Pancreas (tissue), 10 donors: ENCODE results near the gene BDP1. TPM values are rescaled to one million over a fixed set of nuclear protein-coding genes. Genes with fewer than 3 reads are reported as not detected.
A peak's percentile ranks its signal among the peaks of the same experiment; 100 is the strongest.

ENCODE experiments used
- ATAC-seq, 4 donors: fragments of 200-7000 bp; cut with Tn5 transposase; one replicate each; pipeline versions ENCODE4 v1.8.0 to v1.9.1; 2020; ENCODE audit warnings: mild to moderate bottlenecking in 4 of 4, moderate library complexity in 4 of 4
- DNase-seq, 6 donors: peaks; one replicate each; pipeline ENCODE4 v3.0.0-alpha.2; 2020
- FAIRE-seq: peaks from 2 replicates; lab custom pipeline; 2012; peaks lifted over from hg19 to GRCh38; lab: Jason Lieb, UNC
- H3K27ac ChIP-seq, 4 donors: fragments of 200-600 bp; sonication (generic); 1 replicate in 3 of 4; 2 replicates in 1 of 4; pipeline versions ENCODE4 v1.5.0 to v1.8.0; 2020
- H3K27me3 ChIP-seq, 4 donors: fragments of 200-600 bp; one replicate each; pipeline ENCODE4 v1.8.0; 2021
- H3K36me3 ChIP-seq, 3 donors: fragments of 200-600 bp; sonication (generic) in 1 of 3; one replicate each; pipeline versions ENCODE4 v1.5.0 to v1.8.0; 2020 to 2021
- H3K4me1 ChIP-seq, 3 donors: fragments of 200-600 bp; one replicate each; pipeline ENCODE4 v1.8.0; 2021
- H3K4me3 ChIP-seq, 4 donors: fragments of 200-600 bp; sonication (generic) in 2 of 4; one replicate each; pipeline versions ENCODE4 v1.5.0 to v1.8.0; 2020 to 2021
- H3K9me3 ChIP-seq, 4 donors: fragments of 200-600 bp; one replicate each; pipeline ENCODE4 v1.8.0; 2021
- WGBS, 2 donors: extraction: QIAGEN DNeasy Blood & Tissue Kit; methylation state at CpG; one replicate each; pipeline ENCODE4 v1.1.7; 2013; 5-methylcytosine and 5-hydroxymethylcytosine counted together
- intact Hi-C, 3 donors: fragments of 100-400 bp; cut with DNase I; formaldehyde crosslinking; loops; one replicate each; pipeline versions ENCODE4 v1.11.1 to v1.14.2; 2022
- polyA plus RNA-seq, 2 donors: library from polyadenylated mRNA; stranded (reverse); fragments of 200-250 nt; gene quantifications; one replicate each; pipeline ENCODE4 v1.2.3, GENCODE V29; 2013
- total RNA-seq, 6 donors: library from RNA; stranded (reverse); fragmentation: NEBNext Ultra II Directional in 4 of 6; extraction: Animal tissue kit (Norgen Biotek cat#: 25700) in 4 of 6; gene quantifications; one replicate each; pipeline versions ENCODE4 v1.2.1 to v1.2.4, GENCODE V29; 2021 to 2023
- TF ChIP-seq, protein P1 (sequence below), 4 donors: fragments of 200-600 bp; sonication (generic) in 3 of 4; IDR thresholded peaks; one replicate each; pipeline versions ENCODE4 v1.5.0 to v1.8.0; 2021; ENCODE audit warnings: antibody characterized with exemption in 4 of 4
- donor health status: healthy with polysubstance abuse.
- donor health status: DM: no; HTN: no; CAD: no; lungs with moderate emphysema.
- donor health status: DM: no; HTN: no; CAD: no.
- donor health status: control.
- donor health status: control.
- donor health status: Bipolar disorder and iron deficiency.
- donor health status: DM: yes; HTN: yes; CAD: no.
- donor health status: DM: no; HTN: no; CAD: no.
- donor health status: DM: no; HTN: no; CAD: no.
- donor health status: DM: yes; HTN: yes; CAD: no.

The BDP1 gene
- total and polyA plus RNA-seq, 8 donors: 7.0 to 13.7 (median 8.2) TPM

DNA sequence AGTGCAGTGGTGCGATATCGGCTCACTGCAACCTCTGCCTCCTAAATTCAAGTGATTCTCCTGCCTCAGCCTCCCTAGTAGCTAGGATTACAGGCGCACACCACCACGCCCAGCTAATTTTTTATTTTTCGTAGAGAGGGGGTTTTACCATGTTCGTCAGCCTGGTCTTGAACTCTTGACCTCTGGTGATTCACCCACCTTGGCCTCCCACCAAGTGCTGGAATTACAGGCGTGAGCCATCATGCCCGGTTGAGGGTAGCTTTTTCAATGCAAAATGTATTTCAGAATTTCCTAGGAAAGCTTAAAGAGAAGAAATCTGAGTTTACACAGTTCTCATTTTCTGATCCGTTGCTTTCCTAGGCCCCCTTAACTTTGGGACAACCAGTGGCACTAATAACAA, 15.7 kb downstream of the BDP1 start:
- ATAC-seq (no peak), DNase-seq (no peak), FAIRE-seq (no peak)
- intact Hi-C loops: loop anchor here in 1 of 3 donors (10.0 kb wide), 1 partner anchor 284 kb away; no protein-coding TSS in a partner anchor
- 93% methylated on average over 9 of the region's 9 CpGs for WGBS, 2 donors
- TF ChIP-seq, protein P1, sequence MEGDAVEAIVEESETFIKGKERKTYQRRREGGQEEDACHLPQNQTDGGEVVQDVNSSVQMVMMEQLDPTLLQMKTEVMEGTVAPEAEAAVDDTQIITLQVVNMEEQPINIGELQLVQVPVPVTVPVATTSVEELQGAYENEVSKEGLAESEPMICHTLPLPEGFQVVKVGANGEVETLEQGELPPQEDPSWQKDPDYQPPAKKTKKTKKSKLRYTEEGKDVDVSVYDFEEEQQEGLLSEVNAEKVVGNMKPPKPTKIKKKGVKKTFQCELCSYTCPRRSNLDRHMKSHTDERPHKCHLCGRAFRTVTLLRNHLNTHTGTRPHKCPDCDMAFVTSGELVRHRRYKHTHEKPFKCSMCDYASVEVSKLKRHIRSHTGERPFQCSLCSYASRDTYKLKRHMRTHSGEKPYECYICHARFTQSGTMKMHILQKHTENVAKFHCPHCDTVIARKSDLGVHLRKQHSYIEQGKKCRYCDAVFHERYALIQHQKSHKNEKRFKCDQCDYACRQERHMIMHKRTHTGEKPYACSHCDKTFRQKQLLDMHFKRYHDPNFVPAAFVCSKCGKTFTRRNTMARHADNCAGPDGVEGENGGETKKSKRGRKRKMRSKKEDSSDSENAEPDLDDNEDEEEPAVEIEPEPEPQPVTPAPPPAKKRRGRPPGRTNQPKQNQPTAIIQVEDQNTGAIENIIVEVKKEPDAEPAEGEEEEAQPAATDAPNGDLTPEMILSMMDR (IDR thresholded peaks at IDR 0.05): no peak
- peaks cover 10 to 61% (median 13%) of the 10 kb centered on the region in 3 donors for H3K36me3 ChIP-seq
- H3K27ac ChIP-seq: no peak overlapping the region
- H3K4me3 ChIP-seq: no peak overlapping the region
- no peaks in the 10 kb centered on the region for H3K9me3 ChIP-seq
- no peaks in the 10 kb centered on the region for H3K4me1 ChIP-seq
- no peaks in the 10 kb centered on the region for H3K27me3 ChIP-seq

DNA sequence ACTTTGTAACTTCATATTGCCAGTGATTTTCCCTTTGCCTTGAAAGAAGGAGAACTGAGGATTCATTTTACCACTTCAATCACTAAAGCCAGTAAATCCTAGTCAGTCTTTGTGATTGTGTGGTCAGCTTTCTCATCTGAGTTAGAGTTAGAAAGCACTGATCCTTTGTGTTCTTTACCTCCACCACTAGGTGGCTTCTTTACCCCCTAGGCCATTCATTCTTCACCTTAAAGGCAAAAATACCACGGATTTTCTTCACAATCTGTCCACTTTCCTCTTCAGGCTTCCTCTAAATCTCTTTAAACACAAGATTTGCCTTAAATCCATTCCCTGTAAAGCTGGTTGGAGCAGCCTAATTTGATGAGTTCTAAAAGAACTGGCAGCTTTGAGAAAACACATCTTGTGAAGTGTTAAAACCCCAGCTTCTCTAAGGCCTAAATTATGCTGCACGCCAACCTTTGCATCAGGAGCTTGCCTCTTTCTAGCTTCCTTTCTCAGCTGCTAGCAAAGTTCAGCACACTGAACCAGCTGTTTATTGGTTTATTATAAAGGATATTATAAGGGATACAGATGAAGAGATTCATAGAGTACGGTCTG, 20.4 kb downstream of the BDP1 start:
- 67% methylated on average over 3 of the region's 3 CpGs for WGBS, 2 donors

DNA sequence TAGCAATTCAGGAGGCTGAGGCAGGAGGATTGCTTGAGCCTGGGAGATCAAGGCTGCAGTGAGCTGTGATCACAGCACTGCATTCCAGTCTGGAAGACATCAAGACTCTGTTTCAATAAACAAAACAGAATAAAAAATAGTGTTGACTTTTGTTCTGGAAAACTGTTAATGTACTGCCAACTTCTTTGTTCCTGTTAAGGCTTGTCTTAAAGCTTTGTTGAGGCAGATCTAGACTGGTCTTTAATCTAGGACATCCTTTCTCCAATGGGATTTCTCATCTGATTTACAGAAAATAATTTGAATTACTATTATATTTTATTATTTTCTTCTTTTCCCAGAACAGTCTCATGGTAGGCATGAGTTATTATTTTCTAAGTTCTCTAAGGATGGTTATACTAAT, 26.0 kb downstream of the BDP1 start:
- H3K4me1 ChIP-seq: peaks cover 0 to 11% (median 0%) of the 10 kb centered on the region in 3 donors
- FAIRE-seq (no peak), DNase-seq (no peak), ATAC-seq (no peak)
- peaks cover 0 to 22% (median 5%) of the 10 kb centered on the region in 3 donors for H3K36me3 ChIP-seq
- intact Hi-C loops: no loop called here
- no peak overlapping the region for H3K4me3 ChIP-seq
- H3K27ac ChIP-seq: no peak overlapping the region
- no peaks in the 10 kb centered on the region for H3K9me3 ChIP-seq
- H3K27me3 ChIP-seq: no peaks in the 10 kb centered on the region
- TF ChIP-seq, protein P1 (IDR thresholded peaks at IDR 0.05): no peak

More for the DNA sequence above, 20.4 kb downstream of the BDP1 start:
- H3K27me3 ChIP-seq: no peaks in the 10 kb centered on the region
- no peak for FAIRE-seq
- peaks cover 6 to 19% (median 13%) of the 10 kb centered on the region in 3 donors for H3K36me3 ChIP-seq
- no peak for DNase-seq
- no peak overlapping the region for H3K27ac ChIP-seq
- ATAC-seq: peak in 3 of 4 donors; percentile 47 to 62 (median 54)
- no peaks in the 10 kb centered on the region for H3K9me3 ChIP-seq
- no peaks in the 10 kb centered on the region for H3K4me1 ChIP-seq
- intact Hi-C loops: loop anchor here in 1 of 3 donors (10.0 kb wide), 1 partner anchor 279 kb away; no protein-coding TSS in a partner anchor
- H3K4me3 ChIP-seq: no peak overlapping the region
- TF ChIP-seq, protein P1 (IDR thresholded peaks at IDR 0.05): peak in 3 of 4 donors; percentile 23 to 43 (median 35)

DNA sequence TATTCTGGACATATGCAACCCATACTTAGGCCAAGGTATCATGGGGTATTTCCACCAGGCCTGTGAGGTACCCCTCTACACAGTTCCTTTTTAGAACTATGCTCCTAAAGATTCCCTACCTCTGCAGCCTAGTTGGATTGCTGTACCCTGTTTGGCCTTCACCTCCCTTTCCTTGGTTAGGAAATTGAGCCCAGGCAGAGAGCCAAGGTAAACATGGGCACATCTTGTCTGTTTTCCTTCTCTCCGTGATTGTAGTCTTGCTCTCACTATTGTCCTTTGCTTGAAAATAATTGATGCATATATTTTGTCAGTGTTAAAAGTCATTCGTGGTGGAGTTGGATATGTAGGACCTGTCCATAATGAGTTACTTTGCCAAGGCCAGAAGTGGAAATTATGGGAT, 26.7 kb downstream of the BDP1 start:
- peaks cover 0 to 11% (median 0%) of the 10 kb centered on the region in 3 donors for H3K4me1 ChIP-seq
- H3K4me3 ChIP-seq: no peak overlapping the region
- no peak overlapping the region for H3K27ac ChIP-seq
- intact Hi-C loops: no loop called here
- H3K36me3 ChIP-seq: peaks cover 0 to 29% (median 2%) of the 10 kb centered on the region in 3 donors
- TF ChIP-seq, protein P1 (IDR thresholded peaks at IDR 0.05): no peak
- FAIRE-seq (no peak), DNase-seq (peak in 1 of 6 donors; percentile 20), ATAC-seq (peak in 3 of 4 donors; percentile 61 to 62 (median 62))
- 28% methylated on average over 2 of the region's 2 CpGs for WGBS, 2 donors
- no peaks in the 10 kb centered on the region for H3K27me3 ChIP-seq
- H3K9me3 ChIP-seq: no peaks in the 10 kb centered on the region

DNA sequence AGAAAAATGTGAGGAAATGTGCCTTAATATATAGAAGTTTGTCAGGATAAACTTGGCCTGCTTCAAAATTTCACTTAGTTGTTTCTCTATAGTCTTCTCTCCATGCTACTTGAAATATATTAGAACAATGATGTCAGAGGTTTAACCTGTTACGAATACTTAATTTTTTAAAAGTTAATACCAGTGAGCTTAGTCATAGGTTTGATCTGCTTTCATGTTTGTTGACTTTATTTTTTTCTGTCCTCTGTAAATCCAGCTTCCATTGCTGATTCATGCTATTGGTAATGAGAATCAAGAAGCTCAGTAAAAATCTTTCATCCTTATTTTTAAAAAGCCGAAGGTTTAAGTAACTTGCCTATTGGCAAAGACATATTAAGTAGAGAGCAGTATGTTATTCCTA, 27.9 kb downstream of the BDP1 start:
- peak in 3 of 4 donors; percentile 41 to 73 (median 62) for ATAC-seq
- H3K36me3 ChIP-seq: peaks cover 0 to 35% (median 0%) of the 10 kb centered on the region in 3 donors
- no peak for FAIRE-seq
- DNase-seq: no peak
- H3K27ac ChIP-seq: no peak overlapping the region
- TF ChIP-seq, protein P1 (IDR thresholded peaks at IDR 0.05): no peak
- peaks cover 0 to 11% (median 0%) of the 10 kb centered on the region in 3 donors for H3K4me1 ChIP-seq
- no peaks in the 10 kb centered on the region for H3K9me3 ChIP-seq
- no peak overlapping the region for H3K4me3 ChIP-seq
- WGBS, 2 donors: 81 to 82% methylated on average over 2 of the region's 2 CpGs
- H3K27me3 ChIP-seq: no peaks in the 10 kb centered on the region
- intact Hi-C loops: no loop called here
